Left colon (tissue), 2 donors: Measurements from ENCODE around the gene CDT1. TPM values are rescaled to one million over a fixed set of nuclear protein-coding genes. Genes with fewer than 3 reads are reported as not detected.
A peak's percentile ranks its signal among the peaks of the same experiment; 100 is the strongest.

Experiments used
- ATAC-seq: fragments of 200-7000 bp; cut with Tn5 transposase; one replicate; pipeline ENCODE4 v1.9.1; 2020; ENCODE audit warnings: mild to moderate bottlenecking, moderate library complexity
- DNase-seq, 2 donors: peaks; one replicate each; pipeline ENCODE4 v3.0.0-alpha.2; 2020
- intact Hi-C, 2 donors: fragments of 100-400 bp; cut with DNase I in 1 of 2; cut with micrococcal nuclease in 1 of 2; formaldehyde crosslinking; loops; one replicate each; pipeline versions ENCODE4 v1.11.2 to v1.14.0; 2022; cut with DNase I, micrococcal nuclease
- total RNA-seq, 2 donors: library from RNA; stranded (reverse); fragmentation: NEBNext Ultra II Directional; extraction: Animal tissue kit (Norgen Biotek cat#: 25700); gene quantifications; one replicate each; pipeline ENCODE4 v1.2.1, GENCODE V29; 2021
- donor health status: DM: no; HTN: no; CAD: no.
- donor health status: DM: yes; HTN: yes; CAD: no.

Gene CDT1
- total RNA-seq, 2 donors from 2014 or later, result 6.8 to 14.8 TPM

DNA sequence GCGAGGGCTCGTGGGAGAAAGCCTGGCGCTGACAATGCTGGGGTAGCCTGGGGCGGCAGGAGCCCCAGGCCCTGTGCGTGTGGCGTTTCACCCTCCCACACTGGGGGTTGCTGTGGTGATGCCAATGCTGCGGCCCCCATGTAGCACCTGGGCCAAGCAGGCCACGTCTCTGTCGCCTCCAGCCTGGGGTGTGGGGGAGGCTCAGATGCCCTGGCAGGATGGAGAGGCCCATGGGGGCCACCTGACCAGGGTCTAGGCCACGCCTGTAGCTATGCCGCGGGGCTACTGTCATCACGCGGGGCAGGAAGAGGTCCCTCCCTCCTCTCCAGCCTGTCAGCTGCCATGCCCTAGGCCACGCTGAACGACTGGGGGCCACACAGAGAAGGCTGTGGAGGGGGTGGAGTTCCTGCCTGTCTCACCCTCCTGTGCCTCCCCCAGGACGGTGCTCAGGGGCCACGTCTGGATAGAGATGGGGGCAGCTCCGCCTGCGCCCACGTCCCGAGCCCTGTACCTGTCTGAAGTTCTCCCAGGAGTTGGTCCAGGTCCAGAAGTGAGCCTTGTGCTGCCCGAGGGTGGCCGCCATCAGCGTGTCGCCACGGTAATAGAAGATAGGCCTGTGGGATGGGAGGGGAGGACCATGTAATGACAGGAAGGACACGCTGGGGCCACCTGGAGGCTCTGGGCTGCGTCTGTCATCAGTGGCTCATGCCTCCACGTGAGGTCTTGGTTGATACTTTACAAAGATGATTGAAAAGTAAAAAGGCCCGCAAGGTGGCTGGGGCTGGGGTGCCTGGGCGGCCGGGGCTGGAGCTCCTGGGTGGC, 20.9 kb downstream of the CDT1 start:
- DNase-seq (no peak), ATAC-seq (no peak)
- intact Hi-C loops, result no loop called here

DNA sequence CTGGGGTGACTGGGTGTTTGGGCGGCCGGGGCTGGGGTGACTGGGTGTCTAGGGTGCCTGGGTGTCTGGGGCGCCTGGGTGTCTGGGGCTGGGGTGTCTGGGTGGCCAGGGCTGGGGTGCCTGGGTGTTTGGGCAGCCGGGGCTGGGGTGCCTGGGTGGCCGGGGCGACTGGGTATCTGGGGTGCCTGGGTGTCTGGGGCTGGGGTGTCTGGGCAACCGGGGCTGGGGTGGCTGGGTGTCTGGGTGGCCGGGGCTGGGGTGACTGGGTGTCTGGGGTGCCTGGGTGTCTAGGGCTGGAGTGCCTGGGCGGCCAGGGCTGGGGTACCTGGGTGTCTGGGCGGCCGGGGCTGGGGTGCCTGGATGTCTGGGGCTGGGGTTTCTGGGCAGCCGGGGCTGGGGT, 21.6 kb downstream of the CDT1 start:
- ATAC-seq (no peak), DNase-seq (no peak)
- intact Hi-C loops, result no loop called here

DNA sequence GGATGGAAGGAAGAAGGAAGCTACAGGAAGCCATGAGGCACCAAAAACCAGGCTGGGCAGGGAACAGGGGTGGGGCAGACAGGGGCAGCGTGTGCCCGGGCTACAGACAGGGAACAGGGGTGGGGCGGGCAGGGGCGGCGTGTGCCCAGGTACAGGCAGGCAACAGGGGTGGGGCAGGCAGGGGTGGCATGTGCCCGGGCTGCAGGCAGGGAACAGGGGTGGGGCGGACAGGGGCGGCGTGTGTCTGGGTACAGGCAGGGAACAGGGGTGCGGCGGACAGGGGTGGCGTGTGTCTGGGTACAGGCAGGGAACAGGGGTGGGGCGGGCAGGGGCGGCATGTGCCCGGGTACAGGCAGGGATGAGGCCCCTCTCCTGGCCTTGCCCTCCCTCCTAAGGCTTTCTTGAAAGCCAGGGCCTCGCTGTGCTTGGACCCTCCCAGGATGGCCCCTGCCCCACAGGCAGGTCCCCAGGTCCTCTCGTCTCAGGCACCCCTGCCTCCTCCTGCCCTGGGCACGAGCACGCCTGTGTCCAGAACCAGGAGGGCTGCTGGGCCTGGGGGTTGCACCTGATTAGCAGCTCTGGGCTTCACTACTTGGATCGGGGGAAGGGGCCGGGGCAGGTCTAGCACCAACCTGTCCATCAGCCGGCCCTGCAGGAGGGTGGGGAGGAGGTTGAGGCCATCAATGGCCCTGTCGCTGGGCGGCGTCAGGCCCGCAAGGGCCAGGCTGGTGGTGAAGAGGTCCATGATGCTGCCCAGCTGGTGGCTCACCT, 22.7 kb downstream of the CDT1 start:
- intact Hi-C loops, result no loop called here
- peak; percentile 84 for ATAC-seq
- peak; percentile 55 to 91 for DNase-seq

DNA sequence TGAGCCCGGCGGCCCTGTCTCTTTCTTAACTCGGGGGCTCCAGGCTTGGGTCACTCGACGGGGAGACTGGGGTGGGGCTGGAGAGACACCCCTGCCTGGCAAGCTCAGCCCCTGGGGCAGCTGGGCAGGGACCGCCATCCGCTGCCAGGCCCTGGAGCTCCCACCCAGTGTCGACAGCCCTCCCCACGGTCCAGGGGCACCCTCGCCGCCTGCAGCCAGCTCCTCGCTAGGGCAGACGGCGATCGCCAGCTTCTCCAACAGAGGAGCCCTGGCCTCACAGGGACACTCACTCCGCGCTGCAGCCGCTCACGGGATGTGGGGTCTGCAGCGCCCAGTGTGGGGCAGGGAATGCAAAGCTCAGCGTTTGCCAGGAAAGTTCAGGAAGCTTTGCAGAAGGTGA, 24.1 kb downstream of the CDT1 start:
- intact Hi-C loops, result no loop called here
- ATAC-seq, result no peak
- DNase-seq, result no peak

DNA sequence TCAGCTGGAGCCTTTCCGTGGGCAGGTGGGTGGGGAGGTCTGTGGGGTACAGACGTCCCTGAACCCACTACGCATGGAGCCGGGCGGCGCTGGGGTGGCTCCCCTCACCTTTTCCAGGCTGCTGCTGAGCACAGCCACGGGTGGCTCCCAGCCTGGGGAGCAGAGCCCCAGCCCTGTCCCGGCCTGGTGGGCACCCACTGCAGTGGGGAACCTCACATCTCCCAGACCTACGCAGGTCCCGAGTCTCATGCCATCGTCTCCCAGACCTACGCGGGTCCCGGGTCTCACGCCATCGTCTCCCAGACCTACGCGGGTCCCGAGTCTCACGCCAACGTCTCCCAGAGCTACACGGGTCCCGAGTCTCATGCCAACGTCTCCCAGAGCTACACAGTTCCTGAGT, 25.1 kb downstream of the CDT1 start:
- no peak for DNase-seq
- intact Hi-C loops, result no loop called here
- ATAC-seq, result no peak

DNA sequence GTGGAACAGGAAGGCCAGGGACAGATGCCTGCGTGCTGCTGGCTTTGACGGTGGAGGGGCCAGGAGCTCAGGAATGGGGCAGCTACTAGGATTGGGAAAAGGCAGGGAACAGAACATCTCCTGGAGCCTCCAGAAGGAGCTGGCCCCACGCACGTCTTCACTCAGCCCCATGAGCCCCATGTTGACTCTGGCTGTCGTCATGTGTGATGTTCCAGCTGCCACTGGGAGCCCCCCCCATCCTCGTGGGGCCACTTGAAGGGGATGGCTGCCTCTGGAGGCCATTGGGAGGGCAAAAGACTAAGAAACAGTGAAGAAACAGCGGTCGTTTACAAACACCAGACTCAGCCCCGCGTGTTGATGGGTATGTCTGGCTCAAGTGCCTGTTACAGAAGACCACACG, 26.7 kb downstream of the CDT1 start:
- DNase-seq (no peak), ATAC-seq (no peak)
- intact Hi-C loops, result no loop called here

DNA sequence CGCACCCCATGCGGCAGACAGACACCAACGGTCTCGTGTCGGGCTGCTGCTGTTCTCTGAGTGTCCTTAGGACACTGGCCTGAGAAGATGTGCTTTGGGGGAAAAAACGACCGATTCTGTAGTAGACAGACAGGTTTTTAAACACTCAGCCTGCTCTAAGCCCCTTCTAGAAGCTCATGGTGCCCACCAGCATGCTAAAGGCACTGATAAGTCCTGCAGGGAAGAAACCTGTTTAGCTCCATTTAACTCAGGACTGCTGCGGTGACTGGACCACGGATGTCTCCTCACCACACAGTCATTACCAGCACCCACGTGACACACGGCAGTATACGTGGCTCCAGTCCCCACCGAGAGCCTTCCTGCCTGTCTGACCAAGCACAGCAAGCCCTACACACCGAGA, 27.2 kb downstream of the CDT1 start:
- intact Hi-C loops, result no loop called here
- ATAC-seq (no peak), DNase-seq (no peak)

DNA sequence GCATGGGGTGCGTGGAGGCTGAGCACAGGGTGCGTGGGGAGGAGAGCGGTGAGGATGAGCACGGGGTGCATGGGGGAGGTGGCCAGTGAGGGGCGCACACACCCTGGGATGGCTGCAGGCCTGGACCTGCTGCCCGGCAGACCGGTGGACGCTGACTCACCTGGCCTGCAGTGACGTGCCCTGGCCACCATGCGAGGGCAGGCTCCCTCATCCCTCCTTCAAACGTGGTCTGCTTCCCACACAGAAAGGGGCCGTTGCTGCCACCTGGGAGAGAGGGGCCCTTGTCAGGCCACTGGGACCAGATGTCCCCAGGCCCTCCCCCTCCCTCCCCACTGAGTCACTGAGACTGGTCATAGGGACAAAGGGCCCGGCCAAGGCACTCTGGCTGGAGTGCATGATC, 28.2 kb downstream of the CDT1 start:
- ATAC-seq, result no peak
- DNase-seq, result no peak
- intact Hi-C loops, result no loop called here

DNA sequence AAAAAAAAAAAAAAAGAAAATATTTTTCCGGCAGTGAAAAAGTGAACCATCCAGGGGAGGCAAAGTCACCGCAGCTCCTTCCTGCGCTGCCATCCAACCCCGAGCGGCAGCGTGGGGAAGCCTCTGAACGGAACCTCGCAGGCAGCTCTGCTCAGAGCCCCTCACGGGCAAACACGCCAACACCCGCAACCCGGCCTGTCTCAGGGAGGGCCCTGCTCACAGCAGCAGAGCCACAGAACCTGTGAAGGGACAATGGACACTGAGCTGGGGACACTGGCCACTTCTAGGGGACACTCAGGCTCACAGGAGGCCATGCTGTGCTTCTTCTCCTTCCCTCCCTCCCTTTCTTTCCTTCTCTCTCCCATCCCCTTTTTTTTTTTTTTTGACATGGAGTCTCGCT, 29.5 kb downstream of the CDT1 start:
- no peak for ATAC-seq
- DNase-seq, result no peak
- intact Hi-C loops, result no loop called here

DNA sequence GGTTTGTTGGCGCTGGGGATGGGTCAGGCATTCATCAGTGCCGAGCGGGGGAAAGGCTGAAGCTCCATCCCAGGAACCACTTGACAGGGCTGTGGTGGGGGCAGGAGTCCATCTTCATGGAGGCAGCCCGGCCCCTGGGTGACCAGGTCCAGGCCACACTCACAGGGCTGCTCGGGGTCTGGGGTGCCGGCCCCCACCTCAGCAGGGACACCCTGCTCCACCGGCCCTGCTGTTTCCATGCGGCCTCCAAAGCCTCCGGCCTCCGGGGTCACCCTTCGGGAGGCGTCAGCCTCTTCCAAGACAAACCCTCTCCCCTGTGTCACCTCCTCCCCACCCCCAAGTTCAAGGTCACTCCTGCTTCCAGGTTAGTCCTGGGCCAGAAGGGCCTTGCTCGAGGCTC, 31.1 kb downstream of the CDT1 start:
- DNase-seq (no peak), ATAC-seq (no peak)
- intact Hi-C loops, result no loop called here

DNA sequence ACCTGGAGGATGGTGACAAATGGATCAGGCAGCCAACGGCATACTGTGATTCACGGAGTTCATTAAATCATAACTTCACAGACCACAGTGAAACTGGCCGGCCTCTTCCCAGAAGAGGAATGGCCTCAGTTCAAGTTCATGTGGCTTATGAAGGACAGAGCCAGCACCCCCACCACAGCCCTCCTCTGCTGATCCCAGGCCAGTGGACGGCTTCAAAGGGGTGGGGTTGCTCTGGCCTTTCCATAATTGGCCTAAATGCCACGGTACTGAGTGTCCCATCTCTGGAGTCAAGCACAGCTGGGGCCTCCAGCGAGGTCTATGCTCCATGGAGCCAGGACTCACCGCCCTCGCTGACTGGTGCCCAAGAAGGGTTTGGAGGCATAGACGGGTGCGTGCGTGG, 31.8 kb downstream of the CDT1 start:
- intact Hi-C loops, result no loop called here
- ATAC-seq (no peak), DNase-seq (no peak)

DNA sequence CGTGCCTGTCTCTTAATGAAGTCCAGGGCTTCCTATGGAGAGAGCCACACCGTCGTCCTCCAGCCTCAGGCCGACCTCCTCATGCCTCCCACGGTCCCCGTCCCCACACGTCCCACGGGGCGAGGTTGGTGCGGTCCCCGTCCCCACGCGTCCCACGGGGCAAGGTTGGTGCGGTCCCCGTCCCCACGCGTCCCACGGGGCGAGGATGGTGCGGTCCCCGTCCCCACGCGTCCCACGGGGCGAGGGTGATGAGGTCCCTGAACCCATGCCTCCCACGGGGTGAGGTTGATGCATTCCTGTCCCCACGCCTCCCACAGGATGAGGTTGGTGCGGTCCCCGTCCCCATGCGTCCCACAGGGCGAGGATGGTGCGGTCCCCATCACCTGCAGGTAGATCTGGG, 32.2 kb downstream of the CDT1 start:
- ATAC-seq (no peak), DNase-seq (no peak)
- intact Hi-C loops, result no loop called here

DNA sequence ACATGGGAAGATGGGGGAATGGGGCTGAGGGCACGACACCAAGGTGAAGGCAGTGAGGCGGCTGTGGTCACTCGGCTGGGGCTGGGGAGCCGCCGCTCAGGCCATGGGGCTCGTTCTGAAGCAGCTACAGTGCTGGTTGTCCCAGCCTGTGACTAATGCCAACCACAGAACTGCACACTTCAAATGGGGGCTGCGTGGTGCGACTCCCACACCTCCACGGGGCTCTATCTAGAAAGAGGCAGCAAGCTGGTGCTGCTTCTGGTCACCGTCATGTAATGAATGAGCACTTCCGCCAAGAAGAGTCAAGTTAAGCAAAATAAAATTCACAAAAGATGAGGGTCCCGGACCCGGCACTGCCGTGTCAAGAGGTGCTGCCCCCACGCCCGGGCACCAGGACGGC, 33.2 kb downstream of the CDT1 start:
- intact Hi-C loops, result no loop called here
- no peak for DNase-seq
- ATAC-seq, result no peak

DNA sequence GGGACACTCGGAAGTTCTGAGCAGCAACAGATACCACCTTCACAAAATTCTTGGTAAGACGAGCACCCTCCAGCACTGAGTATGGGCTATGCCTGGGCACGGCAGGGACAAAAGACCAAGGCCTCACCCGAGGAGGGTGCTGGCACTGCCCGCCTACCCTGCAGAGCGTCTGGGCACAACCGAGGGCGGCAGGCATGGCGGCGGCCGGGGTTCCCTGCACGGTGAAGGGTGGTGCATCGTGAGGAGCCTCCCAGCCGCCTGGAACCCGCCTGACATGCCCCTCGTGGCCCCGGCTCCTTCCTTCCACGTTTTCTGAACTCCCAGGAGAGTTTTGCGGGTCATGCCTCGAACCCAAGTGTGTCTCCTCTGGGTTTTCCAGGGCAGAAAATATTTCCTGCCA, 34.2 kb downstream of the CDT1 start:
- no peak for DNase-seq
- ATAC-seq, result no peak
- intact Hi-C loops, result no loop called here

DNA sequence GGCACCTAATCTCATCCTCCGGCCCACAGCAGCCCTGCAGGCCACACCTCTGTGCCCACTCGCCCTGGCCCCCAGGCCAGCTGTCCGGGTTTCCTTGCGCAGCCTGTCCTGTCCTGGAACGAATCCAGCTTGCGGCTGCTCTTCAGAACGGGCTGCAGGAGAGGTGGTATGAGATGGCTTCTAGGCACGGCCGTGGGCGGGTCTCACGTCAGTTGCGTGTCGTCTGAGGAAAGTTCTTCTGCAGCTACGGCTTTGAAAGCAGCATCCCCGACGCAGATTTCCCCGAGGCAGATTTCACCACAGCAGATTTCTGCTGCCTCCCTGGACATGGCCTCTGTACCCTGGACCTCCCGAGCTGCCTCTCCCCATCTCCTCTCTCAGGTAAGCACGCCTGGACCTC, 35.0 kb downstream of the CDT1 start:
- ATAC-seq (no peak), DNase-seq (no peak)
- intact Hi-C loops, result no loop called here

DNA sequence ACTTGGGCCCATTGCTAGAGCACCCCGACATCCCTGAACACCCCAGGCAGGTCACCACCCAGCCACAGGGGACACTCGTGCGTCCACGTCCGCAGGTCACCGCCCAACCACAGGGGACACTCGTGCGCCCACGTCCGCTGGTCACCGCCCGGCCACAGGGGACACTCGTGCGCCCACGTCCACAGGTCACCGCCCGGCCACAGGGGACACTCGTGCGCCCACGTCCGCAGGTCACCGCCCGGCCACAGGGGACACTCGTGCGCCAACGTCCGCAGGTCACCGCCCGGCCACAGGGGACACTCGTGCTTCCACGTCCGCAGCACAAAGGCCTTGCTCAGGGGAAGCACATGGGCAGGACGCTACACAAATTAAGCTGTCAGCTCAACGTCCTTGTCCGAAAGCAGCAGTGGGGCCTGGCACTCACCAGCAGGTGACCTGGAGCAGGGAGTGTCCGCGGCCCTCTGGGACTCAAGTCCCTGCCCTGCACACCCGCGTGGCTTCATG, 35.5 kb downstream of the CDT1 start:
- DNase-seq (no peak), ATAC-seq (no peak)
- intact Hi-C loops, result no loop called here

DNA sequence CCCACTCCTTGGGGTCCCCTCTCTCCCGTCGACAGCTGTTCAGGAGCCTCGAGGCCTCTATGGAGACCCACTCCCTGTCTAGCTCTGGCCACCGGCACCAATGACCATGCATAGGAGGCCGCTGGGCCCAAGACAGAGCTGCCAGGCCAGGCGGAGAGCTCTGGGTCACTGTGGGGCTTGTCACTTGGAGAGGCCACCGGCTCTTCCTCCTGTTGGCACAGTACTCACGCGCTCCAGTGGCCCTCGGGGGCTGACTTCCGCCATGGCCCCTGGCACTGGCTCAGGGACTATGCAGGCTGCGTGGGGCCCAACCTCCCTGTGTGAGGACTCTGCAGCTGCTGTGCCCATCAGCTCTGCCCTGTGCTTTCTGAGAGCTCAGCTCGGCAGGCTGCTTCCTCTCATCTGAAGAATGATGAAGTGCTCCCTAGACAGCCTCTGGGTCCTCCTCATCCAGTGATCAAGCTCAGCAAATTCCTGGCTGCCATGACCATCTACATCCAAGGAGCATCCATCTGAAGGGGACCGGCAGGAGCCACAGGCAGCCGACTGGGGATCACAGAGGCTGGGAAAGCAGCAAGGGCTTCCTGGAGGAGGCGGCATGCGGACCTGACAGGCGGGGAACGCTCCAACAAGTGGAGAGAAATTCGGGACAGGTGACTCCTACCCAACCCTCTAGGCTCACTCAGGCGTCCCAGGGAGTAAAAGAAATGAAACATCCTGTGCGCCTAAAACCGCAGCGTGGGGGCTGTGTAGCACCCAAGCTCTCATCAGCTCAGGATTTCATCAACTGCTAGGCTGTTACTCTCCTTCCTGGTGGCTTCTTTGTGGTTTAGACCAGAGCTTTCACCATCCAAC, 36.4 kb downstream of the CDT1 start:
- intact Hi-C loops, result no loop called here
- DNase-seq (no peak), ATAC-seq (no peak)

DNA sequence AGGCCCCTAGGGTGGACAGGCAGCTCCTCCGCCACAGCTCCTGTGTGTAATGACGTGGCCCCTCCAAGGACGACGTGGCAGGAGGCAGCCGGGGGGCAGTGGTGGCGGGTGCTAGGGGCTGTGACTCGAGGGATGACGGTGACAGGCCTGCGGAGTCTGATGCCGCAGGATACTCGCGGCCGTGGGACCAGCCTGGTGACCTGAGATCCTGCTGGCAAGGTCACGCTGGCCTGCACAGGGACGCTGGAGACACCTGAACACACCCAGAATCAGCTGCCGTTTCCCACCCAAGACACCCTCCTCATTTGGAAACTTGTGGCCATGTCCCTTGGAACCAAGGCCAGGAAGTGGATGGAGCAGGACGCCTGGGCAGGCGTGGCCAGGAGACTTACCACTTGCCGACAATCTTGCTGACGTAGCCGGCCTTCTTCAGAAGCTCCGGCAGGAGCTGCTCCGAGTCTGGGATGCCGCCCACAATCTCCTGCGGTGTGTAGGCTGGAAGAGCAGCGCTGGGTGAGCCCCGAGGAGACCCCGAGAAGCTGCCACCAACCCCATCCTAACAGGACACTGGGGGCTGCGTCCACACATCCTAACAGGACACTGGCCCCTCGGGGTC, 37.1 kb downstream of the CDT1 start:
- ATAC-seq, result no peak
- no peak for DNase-seq
- intact Hi-C loops, result no loop called here
